ENCODE data around the gene DAZ2. TPM values are rescaled to one million over a fixed set of nuclear protein-coding genes. Genes with fewer than 3 reads are reported as not detected.

Gene DAZ2, protein sequence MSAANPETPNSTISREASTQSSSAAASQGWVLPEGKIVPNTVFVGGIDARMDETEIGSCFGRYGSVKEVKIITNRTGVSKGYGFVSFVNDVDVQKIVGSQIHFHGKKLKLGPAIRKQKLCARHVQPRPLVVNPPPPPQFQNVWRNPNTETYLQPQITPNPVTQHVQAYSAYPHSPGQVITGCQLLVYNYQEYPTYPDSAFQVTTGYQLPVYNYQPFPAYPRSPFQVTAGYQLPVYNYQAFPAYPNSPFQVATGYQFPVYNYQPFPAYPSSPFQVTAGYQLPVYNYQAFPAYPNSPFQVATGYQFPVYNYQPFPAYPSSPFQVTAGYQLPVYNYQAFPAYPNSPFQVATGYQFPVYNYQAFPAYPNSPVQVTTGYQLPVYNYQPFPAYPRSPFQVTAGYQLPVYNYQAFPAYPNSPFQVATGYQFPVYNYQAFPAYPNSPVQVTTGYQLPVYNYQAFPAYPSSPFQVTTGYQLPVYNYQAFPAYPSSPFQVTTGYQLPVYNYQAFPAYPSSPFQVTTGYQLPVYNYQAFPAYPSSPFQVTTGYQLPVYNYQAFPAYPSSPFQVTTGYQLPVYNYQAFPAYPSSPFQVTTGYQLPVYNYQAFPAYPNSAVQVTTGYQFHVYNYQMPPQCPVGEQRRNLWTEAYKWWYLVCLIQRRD
- not detected in 2 replicates for total RNA-seq

DNA sequence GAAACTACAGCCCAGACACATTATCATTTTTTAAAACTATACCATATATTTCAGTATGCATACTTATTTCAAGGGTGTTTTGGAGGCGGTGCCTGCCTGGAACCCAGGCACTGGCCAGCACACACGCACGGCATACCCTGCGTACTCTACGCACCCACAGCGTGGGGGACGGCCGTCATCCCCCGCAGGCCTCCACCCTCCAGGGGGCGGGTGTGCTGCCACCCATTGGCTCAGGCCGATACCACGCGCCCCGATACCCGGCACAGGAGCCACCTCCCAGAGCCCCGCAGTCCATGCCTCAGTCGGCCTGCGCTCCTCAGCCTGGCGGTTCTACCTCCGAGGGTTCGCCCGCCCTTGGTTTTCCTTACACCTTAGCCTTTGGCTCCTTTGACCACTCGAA, at the start of gene DAZ2:
Gene DAZ2 (plus strand): TSS at position 301 of the 400 bp plus-strand sequence. CDS start 208 bp downstream, outside the sequence.

GRCh38 chrY:23198908-23199307, 20.4 kb upstream of the DAZ2 start, which contains the start of gene DAZ1:
TSS of gene DAZ1 (minus strand) at chrY:23199008. CDS start at chrY:23198800, 208 bp downstream.

Other genes with a start within 250 kb of the DAZ2 start
- not detected in 2 replicates for gene BPY2, start 235.3 kb upstream of the DAZ2 start, total RNA-seq
- gene DAZ1, start 20.5 kb upstream of the DAZ2 start, total RNA-seq: not detected in 2 replicates